Stimulated activated CD4-positive, alpha-beta T cell treated with anti-CD3 and anti-CD28 coated beads, Interleukin-1b, Interleukin-23, amount 100 ng/mL, for 4 hours (primary cell): ENCODE results near the gene FGFBP2.
A peak's percentile ranks its signal among the peaks of the same experiment; 100 is the strongest.

ENCODE experiments used
- DNase-seq, 2 donors: peaks; one replicate each; pipeline ENCODE4 v3.0.0-alpha.2; 2020; ENCODE audit warnings: low read depth in 2 of 2

The FGFBP2 gene, protein sequence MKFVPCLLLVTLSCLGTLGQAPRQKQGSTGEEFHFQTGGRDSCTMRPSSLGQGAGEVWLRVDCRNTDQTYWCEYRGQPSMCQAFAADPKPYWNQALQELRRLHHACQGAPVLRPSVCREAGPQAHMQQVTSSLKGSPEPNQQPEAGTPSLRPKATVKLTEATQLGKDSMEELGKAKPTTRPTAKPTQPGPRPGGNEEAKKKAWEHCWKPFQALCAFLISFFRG

DNA sequence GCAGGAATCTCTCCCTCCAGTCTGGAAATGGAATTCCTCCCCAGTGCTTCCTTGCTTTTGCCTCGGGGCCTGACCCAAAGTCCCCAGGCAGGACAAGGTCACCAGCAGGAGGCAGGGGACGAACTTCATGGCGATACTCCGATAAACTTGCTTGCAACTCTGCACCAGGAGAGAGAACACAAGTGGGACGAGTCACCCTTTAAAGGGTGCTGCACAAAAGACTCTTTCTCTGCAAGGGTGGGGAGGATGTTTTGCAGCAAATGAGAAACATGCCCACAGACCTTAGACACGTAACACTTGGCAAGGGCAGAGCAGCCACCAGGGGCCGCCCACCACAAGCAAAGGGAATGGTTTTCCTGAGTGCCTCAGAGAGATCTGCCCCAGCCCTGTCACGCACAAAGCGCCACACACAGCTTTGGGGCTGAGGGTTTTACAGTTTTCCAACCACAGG, at the start of gene FGFBP2:
Gene FGFBP2, minus strand, starts transcription at position 175 of the 451 bp plus-strand sequence. Its CDS starts 46 bp downstream, at position 129.
- DNase-seq: peak; percentile 12 to 33

DNA sequence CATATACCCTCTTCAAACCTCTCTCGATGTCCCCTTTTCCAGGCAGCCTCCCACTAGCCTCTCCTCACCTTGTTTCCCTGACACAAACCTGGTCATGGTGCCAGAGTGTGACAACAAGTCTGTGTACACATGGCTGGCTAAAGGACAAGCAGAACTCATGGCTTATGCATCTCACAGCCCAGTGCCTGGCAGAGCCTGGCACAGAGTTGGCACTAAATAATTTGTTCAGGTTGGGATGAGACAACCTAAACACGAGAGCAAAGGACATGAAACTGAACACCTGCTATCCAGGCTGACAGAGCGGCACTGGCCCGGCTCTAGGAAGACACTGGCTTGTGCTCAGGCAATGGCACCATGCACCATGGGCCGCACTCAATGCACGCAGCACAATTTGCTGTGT, 48.2 kb upstream of the FGFBP2 start:
- no peak for DNase-seq

DNA sequence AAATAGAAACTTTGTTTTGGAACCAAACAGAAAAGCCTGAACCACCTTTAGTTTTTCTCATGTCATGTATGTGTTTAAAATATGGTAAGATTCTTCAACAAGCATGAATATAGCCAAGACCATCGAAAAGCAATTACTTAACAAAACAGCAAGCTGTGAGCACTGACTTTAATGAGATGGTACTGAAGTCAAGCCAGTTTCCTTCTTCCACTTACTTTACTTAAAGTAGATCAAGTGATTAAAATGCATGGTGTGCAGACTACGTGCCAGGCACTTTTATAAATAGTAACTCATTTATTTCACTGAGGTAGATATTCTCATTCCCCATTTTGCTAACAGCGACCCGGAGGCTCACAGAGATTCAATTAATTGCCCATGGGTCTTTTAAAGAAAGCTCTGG, 46.2 kb upstream of the FGFBP2 start:
- DNase-seq: no peak

DNA sequence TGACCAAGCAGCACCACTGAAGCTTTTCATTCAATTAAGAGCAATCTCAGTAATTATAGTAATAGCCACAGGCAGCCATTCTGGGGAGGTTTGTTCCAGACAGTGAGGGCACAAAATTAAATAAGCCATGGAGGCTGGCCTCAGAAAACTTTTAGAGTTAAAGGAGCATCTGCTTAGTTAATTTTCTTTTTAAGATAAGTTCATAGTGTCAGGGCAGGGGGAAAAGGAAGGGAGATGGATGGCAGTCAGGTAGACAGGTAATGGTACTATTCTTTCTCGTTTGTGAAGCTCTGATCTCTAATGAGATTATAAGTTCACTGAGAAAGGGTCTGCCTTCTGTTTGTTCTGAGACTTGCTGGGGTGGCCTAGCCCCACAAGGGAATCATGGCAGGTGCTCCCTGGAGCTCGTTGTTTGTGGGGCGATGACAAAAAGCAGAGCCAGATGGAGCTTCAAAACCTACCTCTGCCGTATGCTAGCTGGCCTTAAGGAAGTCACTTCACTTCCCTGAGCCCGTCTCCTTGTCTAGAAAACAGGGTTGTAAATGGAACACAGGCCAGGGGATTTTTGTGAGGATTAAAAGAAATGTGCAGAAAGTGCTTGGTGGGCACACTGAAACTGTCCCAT, 44.6 kb upstream of the FGFBP2 start:
- no peak for DNase-seq

DNA sequence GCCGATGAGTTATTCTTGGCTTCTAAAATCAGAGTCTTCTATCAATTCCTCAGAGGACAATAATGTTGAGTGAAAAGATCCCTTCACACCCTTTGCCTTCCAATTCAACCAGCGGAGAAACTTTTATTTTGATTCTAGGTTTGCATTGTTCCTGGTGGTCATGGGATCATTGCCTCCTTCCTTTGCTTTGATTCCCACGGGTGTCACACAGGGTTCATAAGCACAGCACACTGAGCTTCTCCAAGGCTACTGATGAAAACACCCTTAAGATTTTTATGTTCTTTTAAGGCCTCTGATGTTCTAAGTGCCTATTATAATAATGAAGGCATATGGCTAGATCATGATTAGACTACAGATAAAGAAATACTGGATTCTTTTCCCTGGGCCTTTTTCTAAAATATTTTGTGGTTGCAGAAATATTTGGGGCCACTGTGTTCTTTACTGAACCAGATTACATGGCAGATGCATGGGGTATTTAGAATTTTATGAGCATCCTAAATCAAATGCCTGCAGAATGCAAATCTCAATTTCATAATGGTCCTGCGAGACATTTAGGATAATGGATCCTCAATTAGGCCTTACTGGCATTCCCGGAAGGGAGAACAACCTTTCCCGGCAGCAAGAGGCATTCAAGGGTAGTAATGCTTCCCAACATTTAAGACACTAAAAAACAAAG, 43.9 kb upstream of the FGFBP2 start:
- DNase-seq: no peak

DNA sequence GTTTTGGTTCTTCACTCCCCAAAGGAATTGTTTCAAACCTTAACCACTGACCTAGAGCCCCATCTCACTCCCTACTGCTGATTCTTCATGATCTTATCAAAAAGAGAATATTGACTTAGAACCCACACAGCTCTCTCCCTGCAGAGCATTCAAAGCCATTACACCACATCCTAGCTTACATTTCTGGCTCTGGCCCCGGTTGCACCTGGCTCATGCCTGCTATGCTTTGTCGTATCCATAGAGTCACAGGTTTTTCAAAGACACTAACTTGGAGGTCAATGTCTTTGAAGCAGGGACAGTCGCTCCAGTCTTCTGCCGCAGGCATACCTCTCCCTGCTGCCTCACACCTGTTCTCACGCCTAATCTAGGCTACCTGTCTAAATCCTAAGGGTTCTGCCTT, 42.7 kb upstream of the FGFBP2 start:
- DNase-seq: no peak

DNA sequence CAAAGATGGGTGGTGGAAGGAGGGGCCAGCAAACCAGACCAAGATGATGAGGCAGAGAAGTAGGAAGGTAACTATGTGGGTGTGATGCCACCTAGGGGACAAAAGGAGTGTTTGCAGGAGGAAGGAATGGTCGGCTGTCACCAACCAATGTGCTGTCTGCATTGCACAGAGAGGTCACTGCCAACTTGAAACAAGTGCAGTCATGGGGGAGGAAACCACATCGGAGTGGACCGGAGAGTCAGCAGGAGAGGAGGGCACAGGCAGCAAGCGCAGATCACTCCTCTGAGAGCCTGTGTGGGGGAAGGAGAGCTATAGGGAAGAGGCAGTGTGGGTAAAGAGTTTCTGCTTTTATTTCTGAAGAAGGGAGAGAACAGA, 38.5 kb upstream of the FGFBP2 start:
- DNase-seq: peak; percentile 8 to 25

DNA sequence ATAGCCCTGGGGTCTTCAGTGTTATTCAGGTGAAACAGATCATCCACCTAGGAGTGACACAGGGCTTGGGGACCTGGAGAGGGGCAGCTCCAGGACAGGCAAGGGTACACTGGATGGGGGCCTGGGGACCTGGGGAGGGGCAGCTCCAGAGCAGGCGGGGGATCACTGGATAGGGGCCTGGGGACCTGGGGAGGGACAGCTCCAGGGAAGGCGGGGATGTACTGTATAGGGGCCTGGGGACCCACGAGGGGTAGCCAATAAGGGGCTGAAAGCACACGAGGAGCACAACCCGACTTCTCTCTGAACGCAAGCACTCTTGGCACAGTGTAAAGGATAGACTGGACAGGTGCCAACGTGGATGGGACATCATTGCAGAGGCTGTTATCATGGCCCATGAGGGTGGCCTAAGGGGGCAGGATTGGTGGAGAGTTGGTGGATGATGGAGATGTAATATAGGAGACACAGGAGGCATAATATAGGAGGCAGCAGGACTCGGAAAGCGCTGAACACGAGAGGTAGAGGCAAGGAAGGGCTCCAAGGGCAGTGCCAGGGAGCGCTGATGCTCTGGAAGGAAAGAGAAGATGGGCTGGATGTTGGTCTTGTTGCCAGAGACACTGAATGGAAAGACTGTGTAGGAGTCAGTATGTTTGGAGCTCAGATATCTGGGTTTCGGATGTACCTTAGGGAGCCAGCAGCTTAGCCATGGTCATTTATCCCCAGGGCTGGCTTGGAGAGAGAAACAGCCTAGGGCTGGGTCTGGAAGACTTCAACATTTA, 37.9 kb upstream of the FGFBP2 start:
- no peak for DNase-seq

DNA sequence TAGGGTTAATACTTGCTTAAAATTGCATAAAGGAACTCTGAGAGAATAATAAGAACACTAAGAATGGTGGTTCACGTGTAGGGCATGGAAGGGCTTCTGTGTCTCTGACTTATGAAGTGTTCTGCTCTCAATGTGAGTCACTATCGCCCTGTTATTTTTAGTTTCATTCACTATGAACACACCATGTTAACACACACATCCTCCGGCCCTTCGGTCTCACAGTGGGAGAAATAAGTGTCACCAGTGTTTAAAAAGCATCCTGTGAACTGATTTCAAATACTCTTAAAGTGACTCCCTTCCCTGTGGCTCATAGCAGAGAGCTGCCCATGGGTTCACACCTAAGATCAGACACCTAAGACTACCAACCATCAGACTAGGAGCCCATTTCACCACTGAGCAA, 33.8 kb upstream of the FGFBP2 start:
- no peak for DNase-seq

DNA sequence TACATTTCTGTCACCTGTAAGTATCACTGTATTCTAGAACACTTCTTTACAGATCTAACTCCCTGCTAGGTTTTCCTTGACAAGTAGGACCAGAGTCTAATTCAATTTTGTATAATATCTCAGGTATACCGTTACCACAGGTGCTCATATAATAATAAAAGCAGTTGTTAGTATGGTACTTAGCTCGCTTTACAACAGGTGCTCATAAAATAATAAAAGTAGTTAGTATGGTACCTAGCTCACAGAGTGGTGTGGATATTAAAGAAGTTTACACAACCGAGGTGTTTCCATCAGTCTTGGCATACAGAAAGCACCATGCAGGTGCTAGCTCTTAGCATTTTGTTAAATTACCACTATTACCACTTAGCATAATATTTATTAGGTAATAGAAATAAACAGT, 32.9 kb upstream of the FGFBP2 start:
- DNase-seq: no peak

DNA sequence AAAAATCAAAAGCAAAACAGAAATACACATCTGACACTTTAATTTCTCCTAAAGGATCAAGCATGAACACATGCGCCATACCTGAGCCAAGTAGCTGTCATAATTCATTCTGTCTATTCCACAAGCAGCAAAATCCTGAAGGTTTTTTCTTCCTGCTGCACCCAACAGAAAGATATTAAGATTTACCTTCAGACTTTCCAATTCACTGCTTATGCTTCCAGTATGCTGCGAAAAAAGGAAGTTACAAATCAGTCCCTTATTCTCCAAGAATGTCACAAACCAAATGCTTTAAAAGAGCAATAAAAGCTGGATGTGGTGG, 29.2 kb upstream of the FGFBP2 start:
- DNase-seq: no peak

DNA sequence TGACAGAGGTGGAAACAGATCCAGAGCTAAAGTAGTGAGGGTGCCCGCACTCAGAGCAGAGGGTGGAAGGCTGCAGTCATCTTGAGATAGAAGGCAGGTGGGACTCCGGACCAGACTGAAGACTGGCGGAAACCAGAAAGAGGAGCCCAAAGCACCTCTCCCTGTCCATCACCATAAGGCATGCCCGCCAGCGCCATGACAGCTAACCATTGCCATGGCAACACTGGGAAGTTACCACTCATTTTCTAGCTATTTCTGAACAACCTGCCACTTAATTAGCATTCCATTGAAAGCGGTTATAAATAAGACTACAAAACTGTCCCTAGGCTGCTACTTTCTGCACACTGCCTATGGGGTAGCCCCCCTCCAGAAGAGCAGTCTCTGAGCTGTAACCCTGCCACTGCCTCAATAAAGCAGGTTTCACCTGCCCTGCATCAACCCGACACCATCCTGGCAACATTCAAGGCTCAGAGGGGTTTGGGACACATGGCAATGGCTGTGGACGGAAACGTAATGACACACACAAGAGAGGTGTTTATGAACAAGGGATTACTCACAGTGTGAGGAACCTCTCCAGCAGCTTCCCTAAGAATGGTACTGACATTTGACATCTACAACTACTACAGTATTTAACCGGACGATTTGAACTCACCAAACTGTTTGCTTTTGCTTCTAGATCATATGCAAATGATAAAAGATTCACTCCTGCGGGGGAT, 27.8 kb upstream of the FGFBP2 start:
- DNase-seq: no peak

DNA sequence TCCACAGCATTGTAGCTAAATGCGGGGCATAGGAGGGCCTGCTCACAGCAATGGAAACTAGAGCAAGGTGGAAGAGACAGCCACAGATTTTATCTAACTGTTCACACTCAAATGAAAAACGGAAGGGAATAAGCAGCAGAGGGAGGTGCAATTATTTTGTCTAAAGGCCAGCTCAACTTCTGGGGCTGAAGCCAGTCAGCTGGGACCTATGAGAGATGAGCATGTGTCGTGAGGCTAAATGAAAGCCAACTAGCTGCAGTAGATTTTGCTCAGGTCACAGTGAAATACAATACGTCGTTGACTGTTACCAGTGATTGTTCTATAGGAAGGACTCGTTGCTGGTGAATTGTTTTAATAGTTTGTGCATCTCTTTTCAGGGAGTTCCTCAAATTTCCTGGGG, 26.4 kb upstream of the FGFBP2 start:
- DNase-seq: no peak

DNA sequence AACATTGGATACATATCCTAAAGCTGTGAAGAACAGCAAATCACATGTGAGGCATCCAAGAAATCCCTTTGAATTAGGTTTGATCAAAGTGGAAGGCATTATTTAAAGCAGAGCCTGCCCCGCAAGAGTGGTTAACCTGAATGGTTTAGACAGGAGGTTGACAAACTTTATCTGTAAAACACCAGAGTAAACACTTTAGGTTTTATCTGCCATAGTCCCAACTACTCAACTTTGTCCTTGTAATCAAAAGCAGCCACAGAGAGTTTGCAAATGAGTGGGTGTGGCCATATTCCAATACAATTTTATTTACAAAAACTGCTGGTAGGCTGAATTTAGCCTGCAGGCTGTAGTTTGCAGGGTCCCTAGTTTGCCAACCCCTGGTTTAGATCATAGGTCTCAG, 25.2 kb upstream of the FGFBP2 start:
- DNase-seq: no peak

DNA sequence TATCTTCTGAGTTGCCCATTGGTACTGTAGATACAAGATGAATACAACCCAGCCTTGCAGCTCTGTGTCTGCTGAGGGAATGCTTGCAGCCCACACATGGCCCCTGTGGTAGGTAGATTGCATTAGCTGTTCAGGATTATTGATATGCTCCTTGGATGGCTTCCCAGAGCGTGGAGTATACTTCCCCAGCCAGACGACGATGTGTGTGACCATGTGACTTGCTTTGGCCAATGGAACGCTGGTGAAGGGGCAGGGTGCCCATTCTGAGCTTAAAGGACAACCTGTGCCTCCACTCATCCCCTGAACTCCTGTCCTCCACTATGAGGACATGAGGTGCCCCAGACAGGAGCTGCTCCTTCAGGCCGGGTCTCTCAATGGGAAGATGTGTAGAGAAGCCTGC, 23.9 kb upstream of the FGFBP2 start:
- no peak for DNase-seq

DNA sequence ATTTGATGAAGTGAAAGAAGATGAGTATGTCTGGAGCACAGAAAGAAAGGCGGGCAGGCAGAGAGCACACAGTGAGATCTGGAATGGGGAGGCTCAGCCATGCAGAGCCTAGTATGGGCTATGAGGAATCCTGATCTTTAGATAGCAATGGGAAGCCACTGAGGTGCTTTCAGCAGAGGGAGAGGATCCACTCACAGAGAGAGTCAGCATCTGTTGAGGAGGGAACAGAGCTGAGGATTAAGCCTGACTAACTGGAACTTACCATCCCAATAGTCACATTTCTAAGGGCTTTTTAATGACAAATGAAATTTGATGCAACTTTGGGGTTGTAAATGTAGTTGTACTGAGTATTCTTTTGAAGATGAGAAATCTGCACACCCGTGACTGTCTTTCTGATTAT, 20.6 kb upstream of the FGFBP2 start:
- no peak for DNase-seq

DNA sequence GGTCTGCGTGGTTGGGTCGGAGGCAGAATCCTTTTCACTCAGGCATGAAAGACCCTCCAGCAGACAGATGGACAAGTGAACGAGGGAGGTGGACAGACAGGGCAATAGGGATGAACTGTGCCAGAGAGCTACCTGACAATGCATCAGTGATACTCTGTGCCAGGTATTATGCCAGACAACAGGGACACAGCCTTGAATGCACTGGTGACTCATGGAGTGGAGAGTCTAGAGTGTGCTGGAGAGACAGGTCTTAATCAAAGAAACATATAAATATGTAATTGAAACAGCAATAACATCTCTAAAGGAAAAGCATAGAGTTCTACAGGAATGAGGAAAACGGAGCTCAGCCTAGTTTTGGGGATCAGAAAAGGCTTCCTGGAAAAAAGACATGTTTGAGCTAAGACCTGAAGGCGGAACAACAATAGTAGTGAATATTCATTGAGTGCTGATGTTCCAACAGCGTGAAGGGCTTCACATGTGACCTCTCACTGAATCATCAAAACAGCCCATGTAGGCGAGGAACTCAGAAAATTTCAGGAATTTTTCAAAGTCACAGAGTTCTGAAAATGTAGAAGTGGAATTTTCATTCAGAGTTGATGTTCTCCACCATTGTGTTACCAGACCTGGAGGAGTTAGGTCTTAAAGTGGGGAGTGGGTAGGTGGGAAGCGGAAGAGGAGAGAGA, 20.0 kb upstream of the FGFBP2 start:
- DNase-seq: no peak

DNA sequence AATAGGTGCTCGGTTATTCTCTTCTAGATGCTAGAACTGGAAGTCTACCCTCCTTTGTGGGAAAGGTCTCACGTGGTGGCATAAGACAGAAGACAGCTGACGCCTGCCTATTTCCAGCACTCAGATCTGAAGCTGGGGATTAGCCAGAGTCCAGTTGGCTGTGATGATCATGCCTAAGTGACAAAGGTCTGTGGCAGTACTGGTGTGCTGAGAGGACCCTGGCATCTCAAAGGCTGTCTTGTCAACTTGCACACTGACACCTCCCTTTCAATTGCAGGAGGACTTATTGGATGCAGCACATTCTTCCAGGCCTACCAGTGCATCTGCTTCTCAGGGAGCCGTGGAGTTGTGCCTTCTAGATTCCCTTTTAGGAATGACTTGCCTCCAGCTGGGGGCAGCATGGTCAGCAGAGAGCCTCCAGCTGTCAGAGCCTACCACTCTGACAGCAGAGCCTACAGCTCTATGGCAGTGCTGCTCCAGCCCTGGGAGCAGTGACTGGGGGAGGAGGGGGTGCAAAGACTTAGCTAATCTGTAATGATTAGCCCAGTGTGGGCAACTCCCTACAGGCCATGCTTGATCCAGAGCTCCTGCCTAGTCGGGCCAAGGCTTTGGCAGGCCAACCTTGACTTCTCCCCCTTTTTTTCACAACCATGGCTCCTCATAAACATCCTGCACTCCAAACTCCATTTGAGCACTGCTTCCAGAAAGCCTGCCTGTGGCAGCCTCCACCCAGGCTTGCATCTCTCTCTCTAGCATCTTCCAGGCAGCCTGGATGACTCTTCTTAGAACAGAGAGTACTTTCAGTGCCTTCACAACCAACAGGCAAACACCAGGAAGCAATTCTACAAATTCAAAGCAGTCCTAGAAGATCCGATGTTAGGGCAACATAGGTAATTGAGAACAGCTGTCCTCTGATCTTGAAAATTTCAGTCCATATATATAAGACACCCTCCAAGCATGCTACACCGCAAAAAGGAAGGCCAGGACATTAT, 13.8 kb upstream of the FGFBP2 start:
- no peak for DNase-seq

DNA sequence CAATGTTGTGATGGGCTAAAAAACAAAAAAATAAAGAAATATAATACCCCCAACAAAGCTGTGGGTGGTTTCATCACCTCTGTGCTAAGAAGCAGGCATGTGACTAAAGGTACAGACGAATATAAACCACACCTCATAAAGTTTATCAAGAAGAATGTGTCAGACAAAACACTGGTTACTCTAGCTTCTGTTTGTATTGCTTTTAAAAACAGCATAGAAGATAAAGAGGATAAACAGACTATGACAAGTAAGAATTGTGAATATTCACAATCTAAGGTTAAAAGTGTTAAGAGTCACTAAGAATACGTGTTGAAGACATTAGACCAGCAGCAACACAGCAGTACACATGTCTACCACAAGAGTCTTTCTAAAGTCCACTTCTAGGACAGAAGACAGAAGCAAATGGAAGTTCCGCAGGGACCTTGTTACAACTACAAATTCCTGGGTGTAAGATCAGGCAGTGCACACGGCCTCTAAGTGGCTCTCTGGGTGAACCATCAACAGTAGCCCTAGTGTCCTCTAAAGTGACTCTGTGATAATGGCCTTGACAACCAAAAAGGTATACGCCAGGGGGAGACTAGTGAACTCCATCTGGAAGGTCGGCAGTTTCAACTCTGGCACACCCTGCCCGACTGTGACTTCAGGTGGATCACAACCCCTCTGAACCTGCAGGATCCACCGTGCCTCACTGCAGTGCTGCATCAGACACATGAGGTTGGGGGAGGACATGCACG, 8.3 kb upstream of the FGFBP2 start:
- no peak for DNase-seq
